Gastroesophageal sphincter (tissue), 3 donors: ENCODE results near the gene DOCK9.

Source experiments
- EP300 ChIP-seq: sonication (generic); formaldehyde crosslinking; IDR thresholded peaks from one replicate; pipeline ENCODE4 v1.6.1; 2017; ENCODE audit warnings: antibody characterized with exemption, mild to moderate bottlenecking
- POLR2A ChIP-seq, 2 donors: fragments of 450-650 bp; IDR thresholded peaks; one replicate each; pipeline ENCODE4 v1.6.1; 2017; ENCODE audit warnings: antibody characterized with exemption in 2 of 2, mild to moderate bottlenecking in 2 of 2, moderate library complexity in 1 of 2
- TF ChIP-seq, protein P1 (sequence below), 4 experiments: fragments of 200-600 bp in 2 of 4; fragments of 450-650 bp in 2 of 4; sonication (generic) in 1 of 4; IDR thresholded peaks; one replicate each; pipeline ENCODE4 v1.5.1; 2017 to 2019; ENCODE audit warnings: antibody characterized with exemption in 4 of 4, mild to moderate bottlenecking in 2 of 4, moderate library complexity in 2 of 4

DNA sequence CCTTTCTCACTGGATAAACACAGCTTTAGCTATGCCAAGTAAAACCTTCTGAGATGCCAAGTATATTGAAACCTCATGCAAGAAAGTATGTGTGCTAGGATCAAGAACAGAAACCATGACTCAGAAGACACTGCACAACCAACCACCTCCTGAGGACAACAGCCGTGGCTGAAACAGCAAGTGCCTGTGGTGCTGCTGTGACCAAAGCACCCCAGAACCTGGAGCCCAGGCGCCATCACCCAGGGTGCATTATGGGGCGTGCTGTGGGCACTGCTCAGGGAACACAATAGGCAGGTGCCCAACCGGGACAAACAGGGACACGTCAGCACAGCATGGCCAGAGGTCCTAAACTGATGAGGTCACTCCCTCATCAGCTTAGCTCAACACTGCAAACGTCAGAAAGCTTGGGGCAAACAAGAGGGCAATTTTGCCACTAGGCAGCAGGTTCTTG lies 124.1 kb downstream of the DOCK9 start:
- TF ChIP-seq, protein P1, sequence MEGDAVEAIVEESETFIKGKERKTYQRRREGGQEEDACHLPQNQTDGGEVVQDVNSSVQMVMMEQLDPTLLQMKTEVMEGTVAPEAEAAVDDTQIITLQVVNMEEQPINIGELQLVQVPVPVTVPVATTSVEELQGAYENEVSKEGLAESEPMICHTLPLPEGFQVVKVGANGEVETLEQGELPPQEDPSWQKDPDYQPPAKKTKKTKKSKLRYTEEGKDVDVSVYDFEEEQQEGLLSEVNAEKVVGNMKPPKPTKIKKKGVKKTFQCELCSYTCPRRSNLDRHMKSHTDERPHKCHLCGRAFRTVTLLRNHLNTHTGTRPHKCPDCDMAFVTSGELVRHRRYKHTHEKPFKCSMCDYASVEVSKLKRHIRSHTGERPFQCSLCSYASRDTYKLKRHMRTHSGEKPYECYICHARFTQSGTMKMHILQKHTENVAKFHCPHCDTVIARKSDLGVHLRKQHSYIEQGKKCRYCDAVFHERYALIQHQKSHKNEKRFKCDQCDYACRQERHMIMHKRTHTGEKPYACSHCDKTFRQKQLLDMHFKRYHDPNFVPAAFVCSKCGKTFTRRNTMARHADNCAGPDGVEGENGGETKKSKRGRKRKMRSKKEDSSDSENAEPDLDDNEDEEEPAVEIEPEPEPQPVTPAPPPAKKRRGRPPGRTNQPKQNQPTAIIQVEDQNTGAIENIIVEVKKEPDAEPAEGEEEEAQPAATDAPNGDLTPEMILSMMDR (IDR thresholded peaks at IDR 0.05) = no peak
- no peak for TF ChIP-seq POLR2A (IDR thresholded peaks at IDR 0.05)
- no peak for TF ChIP-seq EP300
